ENCODE measurements around the gene TESK2. TPM values are rescaled to one million over a fixed set of nuclear protein-coding genes. Genes with fewer than 3 reads are reported as not detected.

The TESK2 gene
- total and polyA plus RNA-seq, 2 of the 8 experiments (the other 6 are each of a cell fraction or from before 2014, with no cell fraction given) = 10.8 to 12.6 TPM

GRCh38 chr1:45521413-45522323 is 30.7 kb upstream of the TESK2 start, which contains the start of gene PRDX1 (continued):
- TF ChIP-seq CHD7 (IDR thresholded peaks at IDR 0.05; ENCODE audit: insufficient replicate concordance, low read length) (no peak), MAX (IDR thresholded peaks at IDR 0.05) (0 out of 2 replicates have a peak, but pooled peaks have one; percentile 46), TAF1 (IDR thresholded peaks at IDR 0.05; ENCODE audit: low read depth, low read length) (peak; percentile 100), HDAC6 (IDR thresholded peaks at IDR 0.05; ENCODE audit: low read depth, low read length) (no peak), PHF8 (conservative IDR thresholded peaks at IDR 0.05; ENCODE audit: low read depth, low read length) (peak; percentile 93)
